TTC549 (cell line): ENCODE data around the gene CD48.
"Not testable (repeated sequence)": the region's sequence is repeated elsewhere in the genome, so short reads cannot be mapped to it uniquely, and the experiment has no call there.

Experiments used
- FAIRE-seq: peaks from 2 replicates; lab custom pipeline; 2012; peaks lifted over from hg19 to GRCh38; lab: Jason Lieb, UNC

CD48 gene

GRCh38 chr1:160741612-160742348 lies 30.2 kb upstream of the CD48 start:
- no peak for FAIRE-seq

GRCh38 chr1:160741092-160741501 lies 29.5 kb upstream of the CD48 start:
- no peak for FAIRE-seq

DNA sequence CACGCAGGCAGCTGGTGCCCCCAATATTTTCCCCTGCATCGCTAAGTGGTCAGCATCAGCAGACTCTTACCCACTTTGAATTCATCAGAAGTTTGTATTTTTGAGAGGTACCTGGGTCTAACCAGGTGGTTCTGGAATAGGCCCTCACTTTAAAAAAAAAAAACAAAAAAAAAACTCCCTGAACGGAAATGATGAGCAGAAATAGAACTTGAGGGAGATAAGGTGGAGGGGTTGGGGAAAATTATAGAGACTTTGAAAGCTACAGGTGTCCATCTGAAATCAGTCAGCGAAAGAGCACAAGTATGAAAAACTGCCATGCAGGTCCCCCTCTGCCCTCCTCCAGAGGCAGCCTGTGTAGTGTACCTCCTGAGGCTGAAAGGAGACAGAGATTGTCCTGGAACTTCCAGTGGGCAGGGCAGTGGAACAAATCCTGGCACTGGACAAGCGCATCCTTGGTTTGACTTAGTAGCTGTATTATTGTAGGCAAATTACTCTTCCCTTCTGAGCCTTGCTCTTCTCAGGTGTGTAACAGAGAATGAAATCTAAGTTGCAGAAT lies 28.6 kb upstream of the CD48 start:
- no peak for FAIRE-seq

GRCh38 chr1:160739098-160739511 lies 27.5 kb upstream of the CD48 start, which contains the start of gene SLAMF7:
TSS of gene SLAMF7 (plus strand) at chr1:160739247. CDS start at chr1:160739302, 55 bp downstream.
- no peak for FAIRE-seq

GRCh38 chr1:160738271-160738670 lies 26.6 kb upstream of the CD48 start:
- FAIRE-seq: no peak

- no peak for FAIRE-seq
Measured at GRCh38 chr1:160734301-160734700, 22.7 kb upstream of the CD48 start.

DNA sequence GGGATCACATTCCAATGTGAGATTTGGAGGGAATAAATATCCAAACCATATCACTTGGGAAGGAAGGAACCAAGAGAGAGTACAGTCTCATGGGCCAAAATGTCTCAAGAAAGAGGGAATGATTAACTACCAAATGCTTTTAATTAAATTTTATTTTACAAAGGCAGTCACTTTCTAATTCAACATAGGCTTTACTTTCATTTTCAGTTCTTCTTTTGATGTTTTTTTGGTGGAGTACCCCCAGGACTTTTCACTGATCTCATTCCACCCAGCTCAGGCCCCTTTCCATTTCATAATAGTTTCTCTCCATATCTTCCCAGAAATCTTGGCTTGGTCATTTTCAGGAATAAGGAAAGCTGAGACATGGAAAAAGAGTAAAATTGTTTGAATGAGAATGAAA lies 22.3 kb upstream of the CD48 start:
- no peak for FAIRE-seq

DNA sequence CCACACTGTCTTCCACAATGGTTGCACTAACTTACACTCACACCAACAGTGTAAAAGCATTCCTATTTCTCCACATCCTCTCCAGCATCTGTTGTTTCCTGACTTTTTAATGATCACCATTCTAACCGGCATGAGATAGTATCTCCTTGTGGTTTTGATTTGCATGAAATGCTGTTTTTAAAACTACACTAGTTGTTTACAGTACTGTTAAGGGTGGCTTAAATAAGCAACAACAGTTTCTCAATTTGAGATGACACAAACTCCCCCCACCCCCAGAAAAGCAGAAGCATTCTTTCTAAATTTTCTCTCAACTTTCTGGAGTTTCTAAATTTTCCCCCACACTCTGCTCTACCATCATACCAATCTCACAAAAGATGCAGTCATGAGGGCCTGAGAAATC lies 20.4 kb upstream of the CD48 start:
- FAIRE-seq: no peak

GRCh38 chr1:160731564-160731963 lies 19.9 kb upstream of the CD48 start:
- not testable (repeated sequence) for FAIRE-seq

DNA sequence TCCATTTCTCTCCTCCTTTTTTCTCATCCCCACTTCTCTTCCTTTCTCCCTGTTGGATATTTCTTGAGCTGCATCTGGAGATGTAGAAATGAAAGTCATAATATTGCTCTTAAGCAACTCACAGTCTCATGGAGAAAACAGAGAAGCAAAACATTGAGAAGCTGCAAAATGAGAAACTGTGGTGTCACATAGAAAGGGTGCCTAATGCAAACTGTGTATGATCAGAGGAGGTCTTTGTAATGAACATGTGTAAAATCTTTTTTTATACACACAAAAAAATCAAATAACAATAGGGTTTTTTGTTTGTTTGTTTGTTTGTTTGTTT lies 15.7 kb upstream of the CD48 start:
- no peak for FAIRE-seq

DNA sequence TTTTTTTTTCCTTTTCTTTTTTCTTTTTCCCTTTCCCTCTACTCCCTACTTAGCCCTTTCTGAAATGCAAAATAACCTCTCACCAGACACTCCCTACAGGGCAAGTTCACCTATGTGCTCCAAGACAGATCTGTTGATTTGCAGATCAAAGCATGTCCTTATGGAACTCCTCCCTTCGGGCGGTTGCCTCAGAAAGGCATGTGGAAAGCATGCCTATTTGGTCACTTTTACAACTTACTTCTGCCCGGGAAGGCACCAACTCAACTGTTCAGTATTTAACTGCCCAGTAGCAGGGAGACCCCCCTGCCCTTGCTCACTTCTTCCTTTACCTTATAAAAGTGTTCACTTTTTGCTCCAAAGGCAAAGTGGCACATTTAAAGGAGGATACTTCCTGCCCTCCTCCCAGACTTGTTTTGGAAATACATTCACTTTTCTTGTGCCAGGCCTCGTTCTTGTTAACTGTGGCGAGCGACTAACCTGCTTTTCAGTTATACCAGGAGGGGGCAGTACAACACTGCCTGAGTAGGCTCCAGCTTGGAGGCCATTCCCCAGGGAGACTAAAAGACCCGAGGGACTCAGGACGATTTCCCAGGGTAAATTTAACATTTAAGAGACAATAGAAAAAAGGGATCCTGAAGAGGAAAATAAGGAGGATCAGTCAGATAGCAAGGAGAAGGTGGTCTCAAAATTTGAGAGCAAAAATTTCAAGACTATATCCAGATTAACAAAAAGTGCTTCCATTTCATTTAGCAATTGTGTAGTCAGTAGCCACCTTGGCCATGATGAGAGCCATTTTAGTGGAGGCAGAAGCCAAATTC lies 15.1 kb upstream of the CD48 start:
- FAIRE-seq: peak; percentile 95

DNA sequence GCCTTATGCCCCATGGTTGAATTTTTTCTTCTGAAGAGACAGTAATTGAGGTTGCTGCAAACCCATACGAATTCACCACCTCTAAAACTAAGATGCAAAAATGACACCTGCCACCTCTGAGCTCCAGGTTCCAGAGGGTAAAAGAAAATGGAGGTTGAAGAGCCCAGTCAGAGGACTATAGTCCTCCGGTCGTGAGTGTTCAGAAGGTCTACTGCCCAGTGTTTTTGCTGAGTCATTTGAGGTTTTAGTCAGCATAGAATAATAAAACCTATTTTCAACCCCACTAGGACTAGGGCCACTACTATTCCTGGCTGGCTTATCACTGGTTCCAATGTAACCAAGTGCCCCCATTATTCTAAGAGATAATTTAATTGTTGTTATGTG lies 14.5 kb upstream of the CD48 start:
- no peak for FAIRE-seq

GRCh38 chr1:160724465-160725242 lies 13.0 kb upstream of the CD48 start:
- FAIRE-seq: no peak

DNA sequence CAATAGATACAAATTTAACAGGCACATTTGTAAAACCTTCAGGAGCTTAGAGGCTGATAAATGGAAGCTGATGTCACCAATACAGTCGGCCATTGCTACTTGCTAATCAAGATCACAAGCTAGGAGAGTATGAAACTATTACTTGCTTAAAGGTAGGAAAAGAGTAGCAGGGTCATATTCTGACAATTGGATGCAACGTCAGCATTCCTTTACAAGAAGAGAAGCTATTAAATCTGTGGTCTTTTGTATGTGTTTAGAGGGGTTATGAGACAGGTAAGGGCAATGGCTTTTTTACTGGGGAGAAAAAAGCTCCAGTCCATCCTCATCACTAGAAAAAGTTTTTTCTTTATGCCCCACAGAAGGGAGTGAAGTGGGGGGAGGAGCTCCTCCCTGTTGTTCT lies 11.7 kb upstream of the CD48 start:
- no peak for FAIRE-seq

DNA sequence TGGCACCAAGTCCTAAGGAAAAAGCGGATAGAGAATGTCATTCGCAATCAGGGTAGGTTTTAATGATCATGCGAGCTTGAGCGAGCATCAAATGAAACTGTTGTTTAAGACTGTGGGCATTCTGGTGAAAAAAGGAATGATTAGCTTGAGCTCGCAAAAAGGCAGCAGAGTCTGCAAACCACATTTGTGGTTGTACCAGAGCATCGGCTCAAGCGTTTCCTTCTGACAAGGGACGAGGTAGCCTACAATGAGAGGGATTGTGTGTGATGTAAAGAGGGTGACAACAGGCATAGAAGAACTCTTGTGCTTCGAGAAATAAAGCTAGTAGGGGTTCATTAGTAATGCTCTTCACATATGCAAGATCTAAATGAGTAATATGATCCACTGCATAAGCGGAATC lies 11.1 kb upstream of the CD48 start:
- no peak for FAIRE-seq

- no peak for FAIRE-seq
Measured at GRCh38 chr1:160721473-160721872, 9.9 kb upstream of the CD48 start.

GRCh38 chr1:160720356-160721085 lies 8.9 kb upstream of the CD48 start:
- no peak for FAIRE-seq

DNA sequence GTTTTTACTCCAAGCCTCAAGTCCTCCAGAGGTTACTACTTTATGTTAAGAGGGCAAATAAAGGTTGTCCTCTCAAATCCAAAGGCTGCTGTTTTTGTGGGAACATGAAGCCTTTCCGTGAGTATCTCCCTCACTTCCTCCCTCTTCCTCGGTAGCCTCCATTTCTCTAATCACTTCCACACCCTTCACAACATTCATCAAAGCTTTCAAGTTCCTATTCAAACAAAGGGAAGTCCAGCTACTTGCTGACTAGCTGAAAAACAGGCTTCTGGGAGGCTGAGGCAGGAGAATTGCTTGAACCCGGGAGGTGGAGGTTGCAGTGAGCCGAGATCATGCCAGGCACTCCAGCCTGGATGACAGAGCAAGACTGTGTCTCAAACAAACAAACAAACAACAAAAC lies 6.6 kb upstream of the CD48 start:
- no peak for FAIRE-seq

- no peak for FAIRE-seq
Measured at GRCh38 chr1:160717306-160717705, 5.7 kb upstream of the CD48 start.

DNA sequence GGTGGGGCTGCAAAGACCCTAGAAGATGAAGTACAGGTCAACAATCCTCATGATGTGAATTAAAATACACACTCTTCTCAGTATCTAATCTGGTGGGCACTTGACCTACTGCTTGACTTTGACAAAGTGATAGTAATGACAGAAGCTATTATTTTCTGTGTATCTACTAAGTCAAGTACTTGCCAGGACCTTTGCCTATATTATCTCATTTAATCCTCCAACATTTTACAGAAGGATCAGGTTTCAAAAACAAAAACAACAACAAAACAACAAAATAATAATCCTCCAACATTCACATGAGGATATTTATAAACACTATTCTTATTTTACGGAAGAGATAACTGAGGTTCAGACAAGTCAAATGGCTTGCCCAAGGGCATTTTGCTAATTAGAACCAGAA lies 4.4 kb upstream of the CD48 start:
- FAIRE-seq: no peak

DNA sequence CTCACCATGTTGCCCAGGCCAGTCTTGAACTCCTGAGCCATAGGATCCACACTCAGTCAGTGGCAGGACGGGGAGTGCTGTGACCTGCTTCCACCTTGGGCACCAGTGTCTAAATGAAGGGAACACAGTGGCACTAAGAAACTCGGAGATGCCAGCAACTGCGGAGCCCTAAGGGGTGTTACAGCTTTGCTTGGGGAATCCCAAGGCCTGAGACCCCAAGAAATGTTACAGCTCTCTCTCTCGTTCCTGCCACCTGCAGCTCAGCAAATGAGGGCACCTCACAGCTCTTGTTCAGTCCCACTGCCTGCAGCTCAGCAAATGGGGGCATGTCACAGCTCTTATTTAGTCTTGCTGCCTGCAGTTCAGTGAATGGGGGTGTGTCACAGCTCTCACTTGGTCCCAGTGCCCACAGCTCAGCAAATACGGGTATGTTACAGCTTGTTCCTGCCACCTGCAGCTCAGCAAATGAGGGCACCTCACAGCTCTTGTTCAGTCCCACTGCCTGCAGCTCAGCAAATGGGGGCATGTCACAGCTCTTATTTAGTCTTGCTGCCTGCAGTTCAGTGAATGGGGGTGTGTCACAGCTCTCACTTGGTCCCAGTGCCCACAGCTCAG lies 2.5 kb upstream of the CD48 start:
- not testable (repeated sequence) for FAIRE-seq

GRCh38 chr1:160713161-160713560 lies 1.5 kb upstream of the CD48 start:
- FAIRE-seq: no peak
